Activated CD8-positive, alpha-beta memory T cell treated with anti-CD3 and anti-CD28 coated beads for 36 hours (primary cell): ENCODE results near the gene TALDO1. TPM values are rescaled to one million over a fixed set of nuclear protein-coding genes. Genes with fewer than 3 reads are reported as not detected.

Experiments used
- CTCF ChIA-PET: fragments of 350-600 bp; sonication (Branson Sonifier 250); formaldehyde crosslinking; loops from one replicate; lab custom pipeline; 2021; ENCODE audit warnings: antibody characterized with exemption; lab: Charles Lee
- POLR2A ChIA-PET: fragments of 350-600 bp; sonication (Branson Sonifier 250); formaldehyde crosslinking; loops from one replicate; lab custom pipeline; 2021; ENCODE audit warnings: antibody characterized with exemption; lab: Charles Lee
- total RNA-seq, 2 experiments: library from RNA; stranded (reverse); gene quantifications; one replicate each; pipeline ENCODE4 v1.2.3, GENCODE V29; 2021

Gene TALDO1
- total RNA-seq, 2 experiments from 2014 or later = 270 to 286 TPM

- CTCF ChIA-PET = no interaction called here
- POLR2A ChIA-PET = no interaction called here
Measured at GRCh38 chr11:772429-773390, 25.4 kb downstream of the TALDO1 start.

- ChIA-PET POLR2A (no interaction called here), CTCF (no interaction called here)
Measured at GRCh38 chr11:773425-773824, 26.2 kb downstream of the TALDO1 start.

- ChIA-PET CTCF (no interaction called here), POLR2A (no interaction called here)
Measured at GRCh38 chr11:773830-774229, 26.6 kb downstream of the TALDO1 start.

GRCh38 chr11:774873-775592 lies 27.8 kb downstream of the TALDO1 start:
- ChIA-PET CTCF (interaction anchor here (0.6 to 1.4 kb wide), 8 partner anchors 9 to 64 kb away, joined by 3 to 4 read pairs (median 3); no protein-coding TSS in a partner anchor), POLR2A (interaction anchor here (1.0 kb wide), 1 partner anchor 15 kb away, joined by 3 read pairs; the partner anchor contains the start of gene CEND1)

DNA sequence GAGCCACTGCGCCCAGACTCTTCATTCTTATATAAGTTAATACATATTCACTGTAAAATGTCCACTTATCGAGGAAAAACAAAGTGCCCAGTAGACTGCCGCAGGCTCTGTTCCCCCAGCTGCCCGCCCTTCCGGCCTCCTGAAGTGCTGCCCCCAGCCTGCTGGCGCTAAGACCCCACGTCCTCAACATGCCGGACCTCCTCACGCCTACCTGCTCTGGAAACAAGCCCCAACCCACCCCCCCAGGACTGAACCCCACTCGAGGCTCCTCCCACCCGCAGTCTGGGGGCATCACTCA lies 28.9 kb downstream of the TALDO1 start:
- ChIA-PET CTCF (interaction anchor here (1.2 to 2.4 kb wide), 3 partner anchors 18 to 51 kb away, joined by 3 to 10 read pairs (median 4); partner anchors contain the start of gene SLC25A22), POLR2A (interaction anchor here (0.8 to 1.4 kb wide), 2 partner anchors 50 to 160 kb away, joined by 3 to 5 read pairs; no protein-coding TSS in a partner anchor)

GRCh38 chr11:776561-777287 lies 29.5 kb downstream of the TALDO1 start:
- ChIA-PET CTCF (interaction anchor here (1.4 to 2.4 kb wide), 3 partner anchors 19 to 29 kb away, joined by 4 to 10 read pairs (median 7); partner anchors contain the start of genes SLC25A22 and TALDO1), POLR2A (interaction anchor here (0.8 to 1.5 kb wide), 6 partner anchors 11 to 160 kb away, joined by 3 to 6 read pairs (median 4); partner anchors contain the start of genes CEND1 and RPLP2)

DNA sequence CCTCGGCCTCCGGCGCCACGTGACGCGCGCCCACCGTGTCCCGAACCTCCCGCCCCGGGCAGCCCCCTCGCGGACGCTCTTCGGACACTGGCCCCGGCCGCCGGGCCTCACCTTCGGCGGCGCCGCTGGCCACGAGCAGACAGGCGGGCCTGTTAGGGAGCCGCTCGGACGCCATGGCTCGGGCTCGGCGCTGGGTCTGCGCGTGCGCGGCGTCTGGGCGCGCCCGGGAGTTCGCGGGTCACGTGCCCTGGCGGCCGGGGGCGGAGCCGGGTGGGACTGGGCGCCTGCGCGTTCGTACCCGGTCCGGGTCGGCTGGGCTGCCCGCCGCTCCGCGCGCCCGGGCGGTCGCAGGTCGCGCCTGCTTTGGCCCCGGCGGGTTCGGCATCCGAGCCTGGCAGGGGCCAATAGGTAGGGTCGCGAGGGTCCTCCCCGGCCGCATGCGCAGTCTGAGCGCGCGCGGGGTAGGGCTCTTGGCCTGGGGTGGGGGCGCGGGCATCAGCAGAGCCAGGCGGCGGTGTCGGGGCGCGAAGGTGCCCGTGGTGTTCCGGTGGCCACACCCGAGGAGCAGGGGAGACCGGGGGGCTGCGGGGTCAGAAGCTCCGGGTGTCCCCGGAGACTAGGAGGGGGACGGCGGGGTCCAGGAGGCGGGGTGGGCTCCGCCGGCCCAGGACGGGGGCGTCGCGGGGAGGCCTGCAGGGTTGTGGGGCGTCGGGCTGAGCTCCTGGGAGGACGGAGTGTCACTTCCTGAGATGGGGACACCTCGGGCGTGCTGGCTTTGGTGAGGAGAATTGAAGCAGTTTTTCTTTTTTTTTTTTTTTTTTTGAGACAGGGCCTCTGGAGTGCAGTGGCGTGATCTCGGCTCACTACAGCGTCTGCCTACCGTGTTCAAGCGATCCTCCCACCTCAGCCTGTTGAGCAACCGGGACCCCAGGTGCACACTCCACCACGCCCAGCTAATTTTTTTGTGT lies 30.3 kb downstream of the TALDO1 start, which contains the start of gene GATD1:
Gene GATD1 (minus strand): TSS at position 200 of the 968 bp plus-strand sequence. CDS start 25 bp downstream, at position 175.
- POLR2A ChIA-PET = interaction anchor here (0.7 to 1.5 kb wide), 10 partner anchors 9 to 1143 kb away, joined by 3 to 6 read pairs (median 4); partner anchors contain the start of genes CEND1 and RPLP2
- CTCF ChIA-PET = interaction anchor here (0.7 to 2.4 kb wide), 5 partner anchors 11 to 210 kb away, joined by 3 to 10 read pairs (median 3); partner anchors contain the start of genes SLC25A22 and TALDO1

- POLR2A ChIA-PET = no interaction called here
- CTCF ChIA-PET = interaction anchor here (1.5 kb wide), 2 partner anchors 10 to 53 kb away, joined by 3 read pairs; no protein-coding TSS in a partner anchor
Measured at GRCh38 chr11:778976-779954, 32.0 kb downstream of the TALDO1 start.

GRCh38 chr11:779955-780532 lies 32.8 kb downstream of the TALDO1 start:
- POLR2A ChIA-PET = no interaction called here
- CTCF ChIA-PET = no interaction called here

- POLR2A ChIA-PET = no interaction called here
- CTCF ChIA-PET = interaction anchor here (0.7 to 1.3 kb wide), 2 partner anchors 9 to 209 kb away, joined by 3 read pairs; no protein-coding TSS in a partner anchor
Measured at GRCh38 chr11:782264-783174, 35.3 kb downstream of the TALDO1 start.

- POLR2A ChIA-PET = no interaction called here
- CTCF ChIA-PET = interaction anchor here (0.7 to 1.6 kb wide), 2 partner anchors 20 to 50 kb away, joined by 3 to 5 read pairs; no protein-coding TSS in a partner anchor
Measured at GRCh38 chr11:783581-784015, 36.3 kb downstream of the TALDO1 start.

DNA sequence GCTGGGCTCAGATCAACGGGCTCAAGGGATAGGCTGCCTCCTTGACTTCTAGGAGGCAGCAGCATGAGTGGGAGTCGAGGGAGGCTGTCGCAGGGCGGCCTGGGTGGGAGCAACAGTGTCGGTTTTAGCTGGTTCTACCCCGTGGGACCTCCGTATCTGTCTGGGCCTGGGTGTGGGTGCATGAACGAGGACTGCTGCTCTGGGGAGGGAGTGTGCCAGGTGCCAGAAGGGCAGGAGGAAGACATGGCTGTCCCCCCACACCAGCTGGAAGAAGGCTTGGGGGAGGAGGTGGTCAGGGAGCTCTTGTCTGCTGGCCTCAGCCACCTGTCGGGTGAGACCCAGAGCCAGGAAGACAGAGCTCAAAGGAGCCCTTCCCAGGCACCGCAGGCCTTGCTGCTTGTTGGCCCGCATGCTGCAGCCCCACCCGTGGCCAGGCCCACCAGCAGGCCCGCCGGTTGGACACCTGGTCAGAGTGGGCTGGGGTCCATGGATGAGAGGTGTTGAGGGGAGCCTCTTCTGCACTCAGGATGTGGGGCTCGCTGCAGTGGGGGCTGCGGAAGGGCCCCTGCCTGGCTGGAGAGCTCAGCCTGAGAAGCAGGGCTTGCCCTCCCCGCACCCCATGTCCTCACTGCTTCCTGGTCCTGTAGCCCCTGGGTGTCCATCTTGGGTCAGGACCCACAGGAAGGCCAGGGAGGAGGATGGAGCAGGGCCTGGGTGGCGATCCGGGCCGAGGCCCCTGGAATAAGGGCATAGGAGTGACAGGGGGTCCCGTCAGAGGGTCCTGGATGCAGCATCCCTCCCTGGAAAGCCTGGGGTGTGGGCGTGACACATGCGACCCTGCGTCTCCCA lies 39.2 kb downstream of the TALDO1 start:
- POLR2A ChIA-PET = interaction anchor here (1.2 kb wide), 1 partner anchor 9 kb away, joined by 4 read pairs; the partner anchor contains the start of gene GATD1
- CTCF ChIA-PET = no interaction called here

DNA sequence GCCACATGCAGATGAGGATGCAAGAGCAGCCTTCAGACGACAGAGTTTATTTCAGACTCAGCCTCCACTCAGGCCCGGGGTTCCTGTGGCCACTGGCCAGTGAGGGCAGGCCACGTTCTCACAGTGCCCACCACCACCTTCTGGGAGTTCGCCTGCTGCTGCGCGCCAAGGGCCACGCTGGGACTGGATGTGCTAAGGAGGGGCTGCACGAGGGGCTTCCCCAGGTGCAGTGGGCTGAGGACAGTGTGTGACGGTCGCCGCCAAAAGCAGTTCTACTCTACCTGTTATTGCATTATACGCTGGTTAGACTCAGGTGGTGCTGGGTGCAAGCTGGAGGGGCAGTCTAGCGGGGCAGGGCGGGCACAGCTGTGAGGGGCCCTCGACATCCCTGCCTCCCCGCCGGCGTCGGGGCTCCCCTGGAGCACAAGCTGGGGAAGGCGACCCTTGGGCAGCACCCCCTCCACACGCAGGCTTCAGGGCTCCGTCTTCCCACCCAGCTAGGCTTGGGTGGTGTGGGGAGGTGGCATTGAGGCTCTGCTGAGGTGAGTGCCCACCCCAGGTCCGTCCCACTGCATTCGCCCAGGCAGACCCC lies 39.9 kb downstream of the TALDO1 start:
- CTCF ChIA-PET = no interaction called here
- POLR2A ChIA-PET = interaction anchor here (1.2 kb wide), 1 partner anchor 10 kb away, joined by 4 read pairs; the partner anchor contains the start of gene GATD1
